GM18861 (cell line): ENCODE results near the gene BMPER.
"Not testable (repeated sequence)": the region's sequence is repeated elsewhere in the genome, so short reads cannot be mapped to it uniquely, and the experiment has no call there.

Source experiments
- ATAC-seq: cut with Tn5 transposase; IDR thresholded peaks from one replicate; pipeline ENCODE4 v1.9.1; 2021; ENCODE audit not compliant: unreplicated experiment

The BMPER gene

DNA sequence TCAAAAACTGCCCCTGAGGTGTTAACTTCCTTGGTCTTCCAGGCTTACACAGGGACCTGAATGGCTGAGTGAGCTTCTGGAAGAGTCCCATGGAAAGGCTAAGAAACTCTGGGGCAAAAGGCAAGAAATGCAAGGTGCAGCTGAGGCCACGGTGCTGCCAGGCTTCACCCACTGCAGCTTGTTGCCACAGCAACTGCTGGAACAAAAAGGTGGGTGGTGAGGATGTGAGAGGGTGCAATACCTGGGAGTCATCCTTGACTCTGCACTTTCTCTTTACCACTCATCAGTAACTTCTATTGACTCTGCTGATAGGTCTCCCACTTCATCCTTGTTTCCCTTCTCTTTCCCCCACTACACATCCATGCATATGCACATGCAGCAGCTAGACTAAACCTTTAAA is 258.6 kb downstream of the BMPER start:
- ATAC-seq, result no peak

DNA sequence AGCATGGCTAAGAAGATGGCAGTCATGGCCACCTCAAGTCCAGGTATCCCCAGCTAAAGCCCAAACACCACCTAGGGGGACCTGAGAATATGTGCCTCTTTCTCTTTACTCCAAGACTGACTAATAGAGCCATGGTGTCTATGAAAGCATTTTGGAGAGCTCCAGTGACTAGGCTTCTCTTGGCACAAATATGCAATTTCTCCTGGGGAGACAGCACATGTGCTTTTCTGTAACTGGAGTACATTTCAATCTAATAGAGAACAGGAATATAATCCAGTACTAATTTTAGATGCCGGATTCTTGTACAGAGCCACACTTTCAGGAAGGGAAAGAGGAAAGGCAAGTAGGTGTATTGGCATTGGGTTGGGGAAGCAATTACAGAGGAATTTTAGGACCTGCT is 260.1 kb downstream of the BMPER start:
- no peak for ATAC-seq

GRCh38 chr7:34165927-34166550 is 260.7 kb downstream of the BMPER start:
- peak; percentile 74 for ATAC-seq

- ATAC-seq, result no peak
These were observed 262.7 kb downstream of the BMPER start for GRCh38 chr7:34168013-34168412.

GRCh38 chr7:34174688-34175616 is 269.6 kb downstream of the BMPER start:
- ATAC-seq, result not testable (repeated sequence)

DNA sequence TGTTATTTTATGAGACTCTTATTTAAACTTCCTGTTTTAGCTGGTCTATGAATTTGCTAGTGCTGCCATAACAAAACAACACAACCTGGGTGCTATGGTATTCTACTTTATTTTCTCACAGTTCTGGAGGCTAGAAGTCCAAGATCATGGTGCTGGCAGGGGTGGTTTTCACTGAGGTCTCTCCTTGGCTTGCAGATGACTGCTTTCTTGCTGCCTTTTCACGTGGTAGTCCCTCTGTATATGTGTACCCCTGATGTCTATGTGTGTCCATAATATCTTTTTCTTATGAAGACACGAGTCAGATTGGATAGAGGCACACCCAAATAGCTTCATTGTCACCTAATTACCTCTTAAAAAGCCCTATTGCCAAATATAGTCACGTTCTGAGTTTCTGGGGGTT is 270.5 kb downstream of the BMPER start:
- ATAC-seq, result no peak

GRCh38 chr7:34177476-34177875 is 272.1 kb downstream of the BMPER start:
- no peak for ATAC-seq

DNA sequence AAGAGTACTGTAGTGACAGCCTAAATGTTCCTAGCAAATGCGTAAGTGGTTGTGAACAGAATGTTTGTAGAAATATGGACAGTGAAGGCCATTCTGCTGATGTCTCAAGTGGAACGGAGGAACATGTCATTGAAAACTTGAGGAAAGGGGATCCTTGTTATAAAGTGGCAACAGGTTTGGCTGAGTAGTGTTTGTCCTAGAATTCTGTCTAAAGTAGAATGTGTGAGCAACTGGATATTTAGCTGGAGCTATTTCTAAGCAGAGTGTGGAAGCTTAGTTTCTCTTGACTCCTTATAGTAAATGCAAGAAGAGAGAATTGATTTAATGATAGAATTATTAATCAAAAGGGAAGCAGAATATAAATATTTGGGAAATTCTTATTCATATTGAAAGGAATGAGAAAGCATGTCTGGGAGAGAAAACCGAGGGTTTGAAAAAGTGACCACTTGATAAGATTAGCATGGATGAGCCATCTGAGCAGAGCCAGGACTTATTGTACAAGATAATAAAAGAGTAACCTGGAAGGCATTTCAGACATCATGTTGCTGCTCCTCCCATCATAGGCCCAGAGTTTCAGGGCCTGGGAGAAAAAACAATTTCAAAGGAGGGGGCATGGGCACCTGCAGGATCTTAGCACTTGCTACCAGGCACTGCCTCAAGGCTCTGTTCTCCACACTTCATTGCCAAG is 276.1 kb downstream of the BMPER start:
- ATAC-seq, result no peak

DNA sequence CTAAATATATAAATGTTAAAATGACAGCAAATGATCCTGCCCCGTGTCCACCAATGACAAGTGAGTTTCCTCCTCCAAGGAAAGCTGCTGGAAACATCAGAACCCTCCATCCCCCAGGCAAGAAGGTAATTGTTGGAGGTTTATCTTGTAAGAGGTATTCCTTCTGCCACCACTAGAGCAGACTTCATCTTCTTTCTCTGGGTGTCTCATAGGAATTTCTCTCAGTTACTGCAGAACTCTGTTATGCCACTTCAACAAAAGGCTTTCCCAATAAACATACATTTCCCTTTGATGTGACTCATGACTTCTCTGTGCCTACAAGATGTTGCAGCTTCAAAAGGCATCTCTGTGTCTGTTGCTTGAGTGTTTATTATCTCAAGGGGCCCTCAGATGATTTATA is 279.1 kb downstream of the BMPER start:
- ATAC-seq, result no peak

DNA sequence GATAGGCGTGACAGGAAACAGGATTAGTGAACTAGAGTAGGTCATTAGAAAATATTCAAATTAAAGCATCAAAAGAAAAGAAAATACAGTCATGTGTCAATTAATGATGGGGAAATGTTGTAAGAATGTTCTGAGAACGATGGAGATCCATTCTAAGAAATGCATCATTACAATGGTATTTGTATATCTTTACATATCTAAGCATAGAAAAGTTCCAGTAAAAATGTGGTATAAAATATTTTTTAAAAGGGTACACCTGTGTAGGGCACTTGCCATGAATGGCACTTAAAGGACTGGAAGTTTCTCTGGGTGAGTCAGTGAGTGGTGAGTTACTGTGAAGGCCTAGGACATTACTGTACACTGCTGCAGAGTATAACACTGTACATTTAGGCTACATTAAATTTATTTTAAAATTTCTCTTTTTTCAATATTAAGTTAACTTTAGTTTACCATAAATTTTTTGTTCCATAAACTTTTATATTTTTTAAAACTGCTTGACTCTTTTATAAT is 282.5 kb downstream of the BMPER start:
- ATAC-seq, result no peak

- no peak for ATAC-seq
These were observed 283.7 kb downstream of the BMPER start for GRCh38 chr7:34189031-34189430.

GRCh38 chr7:34190299-34190698 is 285.0 kb downstream of the BMPER start:
- ATAC-seq, result no peak

DNA sequence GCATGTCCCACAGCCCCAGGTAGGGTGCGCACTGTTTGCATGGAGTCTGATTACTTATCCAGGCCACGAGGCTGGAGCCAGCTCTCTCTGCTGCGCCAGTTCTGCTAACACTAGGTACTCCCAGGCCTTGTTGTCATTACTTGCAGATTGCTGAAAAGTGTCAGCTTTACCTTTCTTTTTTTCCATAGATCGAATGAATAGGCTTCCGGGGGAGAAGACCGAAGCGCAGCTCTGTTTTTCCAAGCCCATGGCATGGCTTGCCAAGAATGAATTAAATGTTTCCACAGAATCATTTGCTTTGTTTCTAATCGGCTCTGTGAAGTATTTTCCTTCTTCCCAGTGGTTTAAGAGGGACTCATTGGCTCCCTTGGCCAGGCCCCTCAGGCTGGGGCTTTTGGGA is 285.8 kb downstream of the BMPER start:
- no peak for ATAC-seq

DNA sequence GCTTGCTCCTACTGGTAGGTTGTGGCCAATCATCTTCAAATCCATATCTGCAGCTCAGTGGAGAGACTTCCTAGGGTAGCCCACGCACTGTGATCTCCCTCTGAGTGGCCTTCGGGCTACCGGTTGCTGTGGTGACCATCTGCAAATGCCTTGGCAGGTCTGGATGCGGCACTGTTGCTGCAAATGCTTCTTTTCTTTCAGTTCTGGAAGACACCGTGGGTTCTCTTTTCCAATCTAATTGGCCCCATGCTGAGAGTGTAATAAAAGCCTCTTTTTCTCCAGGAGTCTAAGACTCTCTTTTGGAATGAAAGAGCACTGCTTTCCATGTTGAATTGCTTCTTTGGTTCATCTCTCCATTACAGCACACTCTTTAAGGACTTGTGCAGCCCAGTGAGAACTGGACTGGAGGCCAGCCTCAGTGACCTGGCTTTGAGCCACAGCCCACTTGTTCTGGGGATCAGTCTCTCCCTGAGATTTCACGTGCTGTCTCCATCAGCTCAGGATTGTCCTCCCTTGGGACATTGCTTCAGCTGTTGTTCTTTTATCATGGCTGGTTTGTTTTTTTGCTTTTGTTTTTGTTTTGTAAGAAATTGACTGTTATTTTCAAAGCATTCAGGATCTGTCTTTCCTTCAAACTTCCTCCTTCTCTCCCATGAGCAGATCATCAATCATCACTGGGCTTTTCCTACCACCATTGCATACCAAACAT is 286.6 kb downstream of the BMPER start:
- ATAC-seq, result no peak

GRCh38 chr7:34192906-34193305 is 287.6 kb downstream of the BMPER start:
- ATAC-seq, result no peak

GRCh38 chr7:34198231-34198641 is 292.9 kb downstream of the BMPER start:
- no peak for ATAC-seq
